Endothelial cell of umbilical vein (primary cell): ENCODE measurements around the gene SLC15A2. TPM values are rescaled to one million over a fixed set of nuclear protein-coding genes. Genes with fewer than 3 reads are reported as not detected.

Source experiments
- BruUV-seq: library from RNA; stranded (reverse); fragments of 400-500 nt; replicated peaks from 2 replicates; lab custom pipeline; 2021; lab: Mats Ljungman, UMichigan
- CTCF ChIA-PET: fragments of 300-600, 350-600 bp; sonication (Branson Sonifier 250); formaldehyde crosslinking; loops from one replicate; lab custom pipeline; 2021; ENCODE audit warnings: antibody characterized with exemption, inconsistent platforms; lab: Charles Lee
- POLR2A ChIA-PET: fragments of 300-600, 350-600 bp; sonication (Branson Sonifier 250); formaldehyde crosslinking; loops from one replicate; lab custom pipeline; 2021; ENCODE audit warnings: antibody characterized with exemption, inconsistent platforms; lab: Charles Lee
- DNase-seq: peaks from one replicate; pipeline ENCODE4 v3.0.0-alpha.2; 2011; ENCODE audit warnings: low read depth, low spot score
- FAIRE-seq: peaks from 2 replicates; lab custom pipeline; 2011; peaks lifted over from hg19 to GRCh38; lab: Jason Lieb, UNC
- H2AFZ ChIP-seq: 2 replicates; pipeline ENCODE4 v1.6.0; 2012; ENCODE audit warnings: low read depth, low read length, control low read depth, inconsistent platforms
- H3K27ac ChIP-seq: 2 replicates; pipeline ENCODE4 v1.5.1; 2011; ENCODE audit warnings: low read depth, mild to moderate bottlenecking, control low read depth, low read length, moderate library complexity; ENCODE audit not compliant: insufficient read depth
- H3K27me3 ChIP-seq, 2 experiments: 2 replicates each; pipeline versions ENCODE4 v1.6.0 to v1.6.1; 2011; ENCODE audit warnings: low read length in 2 of 2, mixed read lengths in 1 of 2; ENCODE audit not compliant: control insufficient read depth in 2 of 2, insufficient read depth in 2 of 2
- H3K36me3 ChIP-seq, 2 experiments: 2 replicates in 1 of 2; 3 replicates in 1 of 2; pipeline ENCODE4 v1.5.1; 2011; ENCODE audit warnings: low read length in 2 of 2, mild to moderate bottlenecking in 1 of 2, moderate library complexity in 1 of 2; ENCODE audit not compliant: control insufficient read depth in 2 of 2, insufficient read depth in 2 of 2; ENCODE audit errors: extremely low read depth in 1 of 2
- H3K4me1 ChIP-seq: 3 replicates; pipeline ENCODE4 v1.5.1; 2011; ENCODE audit warnings: mild to moderate bottlenecking, low read length; ENCODE audit not compliant: control insufficient read depth, insufficient read depth; ENCODE audit errors: extremely low read depth
- H3K4me2 ChIP-seq: 2 replicates; pipeline ENCODE4 v1.6.1; 2011; ENCODE audit warnings: low read length, control low read depth, mixed read lengths; ENCODE audit not compliant: insufficient read depth
- H3K4me3 ChIP-seq, 3 experiments: fragments of 200-600 bp in 1 of 3; sonication (generic), shearing (Covaris generic) in 1 of 3; replicated peaks in 1 of 3; 2 replicates each; pipeline ENCODE4 v1.5.1; 2011 to 2016; ENCODE audit warnings: control low read depth in 3 of 3, low read length in 3 of 3, mild to moderate bottlenecking in 2 of 3, inconsistent platforms in 1 of 3, low read depth in 1 of 3, moderate library complexity in 1 of 3; ENCODE audit not compliant: insufficient read depth in 1 of 3
- H3K79me2 ChIP-seq: 2 replicates; pipeline ENCODE4 v1.6.0; 2012; ENCODE audit warnings: low read length, inconsistent platforms; ENCODE audit not compliant: control insufficient read depth, insufficient read depth
- H3K9ac ChIP-seq: replicated peaks from 2 replicates; pipeline ENCODE3; 2011; ENCODE audit warnings: low read length, control low read depth; ENCODE audit not compliant: insufficient read depth; ENCODE audit errors: extremely low read depth
- H3K9me1 ChIP-seq: replicated peaks from 3 replicates; pipeline ENCODE4 v1.6.0; 2011; ENCODE audit warnings: mild to moderate bottlenecking, low read length; ENCODE audit not compliant: control insufficient read depth, insufficient read depth; ENCODE audit errors: extremely low read depth
- H3K9me3 ChIP-seq: replicated peaks from 2 replicates; pipeline ENCODE4 v1.5.1; 2012; ENCODE audit warnings: low read length, inconsistent platforms; ENCODE audit not compliant: control insufficient read depth, insufficient read depth
- H4K20me1 ChIP-seq: replicated peaks from 2 replicates; pipeline ENCODE3; 2011; ENCODE audit warnings: mild to moderate bottlenecking, low read length; ENCODE audit not compliant: control insufficient read depth, insufficient read depth; ENCODE audit errors: extremely low read depth
- EZH2 ChIP-seq: IDR thresholded peaks from 2 replicates; pipeline ENCODE4 v1.6.1; 2012; ENCODE audit warnings: borderline replicate concordance, low read depth, mild to moderate bottlenecking, moderate library complexity, low read length, inconsistent platforms; ENCODE audit not compliant: severe bottlenecking
- FOS ChIP-seq: IDR thresholded peaks from 2 replicates; pipeline ENCODE4 v1.6.1; 2011; ENCODE audit warnings: mild to moderate bottlenecking, low read length, moderate library complexity, borderline replicate concordance; ENCODE audit not compliant: insufficient read depth
- GATA2 ChIP-seq: IDR thresholded peaks from 2 replicates; pipeline ENCODE4 v1.7.0; 2011; ENCODE audit warnings: low read depth, mild to moderate bottlenecking, moderate library complexity, mixed read lengths, low read length; ENCODE audit not compliant: insufficient read length, insufficient read depth
- JUN ChIP-seq: IDR thresholded peaks from 2 replicates; pipeline ENCODE4 v1.6.1; 2011; ENCODE audit warnings: borderline replicate concordance, low read depth; ENCODE audit not compliant: insufficient read length, insufficient read depth
- MYC ChIP-seq: IDR thresholded peaks from one replicate; pipeline ENCODE4 v1.6.1; 2011; ENCODE audit warnings: mild to moderate bottlenecking, low read depth, low read length
- POLR2A ChIP-seq: IDR thresholded peaks from 2 replicates; pipeline ENCODE4 v1.6.1; 2012; ENCODE audit warnings: low read depth, mild to moderate bottlenecking, control low read depth, low read length
- POLR2AphosphoS5 ChIP-seq: IDR thresholded peaks from 2 replicates; pipeline ENCODE4 v1.6.1; 2012; ENCODE audit warnings: low read depth, mild to moderate bottlenecking, control low read depth, low read length, moderate library complexity; ENCODE audit not compliant: insufficient read depth
- dilution Hi-C: fragments of 300-500 bp; cut with MboI; formaldehyde crosslinking; loops from one replicate; pipeline ENCODE4 v1.15.0; 2019; ENCODE audit warnings: low sequenced_read_pairs; ENCODE audit not compliant: extremely low pct_ligation_motif_present
- intact Hi-C: fragments of 100-400 bp; cut with micrococcal nuclease; formaldehyde crosslinking; loops from one replicate; pipeline ENCODE4 v1.10.0; 2022
- polyA plus RNA-seq, 4 experiments: library from polyadenylated mRNA; depleted of rRNA in 3 of 4; stranded (reverse) in 3 of 4; unstranded in 1 of 4; fragments of >200 nt; gene quantifications; 2 replicates each; pipeline versions ENCODE4 v1.2.1 to v1.2.3, GENCODE V29; 2011 to 2012; ENCODE audit warnings: missing spikeins in 1 of 4
- total RNA-seq: library from RNA; stranded (reverse); gene quantifications from 2 replicates; pipeline ENCODE4 v1.2.3, GENCODE V29; 2021
- TF ChIP-seq, protein P1 (sequence below): IDR thresholded peaks from 2 replicates; pipeline ENCODE4 v1.6.1; 2011; ENCODE audit not compliant: insufficient read depth, insufficient read length
- TF ChIP-seq, protein P2 (sequence below), 2 donors: IDR thresholded peaks; 1 replicate in 1 of 2; 2 replicates in 1 of 2; pipeline ENCODE4 v1.5.1; 2011; ENCODE audit warnings: low read length in 2 of 2, mild to moderate bottlenecking in 2 of 2, moderate library complexity in 2 of 2, control low read depth in 1 of 2, inconsistent platforms in 1 of 2, low read depth in 1 of 2; ENCODE audit not compliant: insufficient read depth in 1 of 2; ENCODE audit errors: extremely low read depth in 1 of 2

Gene SLC15A2
- total and polyA plus RNA-seq, 2 donors (not counting 3 experiments of a cell fraction or from before 2014, with no cell fraction given), result 0.11 to 0.39 TPM

DNA sequence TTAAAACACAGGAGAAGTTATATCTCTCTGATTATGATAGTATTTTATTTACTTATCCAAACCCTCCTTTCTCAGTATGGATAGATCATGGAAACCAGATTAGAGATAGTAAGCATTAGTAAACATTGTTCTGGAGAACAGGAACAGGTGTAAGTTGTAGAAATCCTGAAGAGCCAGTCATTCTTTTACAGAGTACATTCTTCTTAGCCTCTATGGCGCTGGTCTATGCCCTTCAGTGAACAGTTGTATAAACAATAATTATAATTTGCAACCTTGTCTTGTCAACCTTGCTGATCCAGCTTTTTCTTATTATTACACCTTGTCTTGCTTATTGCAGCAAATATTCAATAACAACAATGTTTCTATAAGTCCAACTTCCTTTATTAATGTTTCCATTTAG, 47.4 kb downstream of the SLC15A2 start:
- no peaks in the 10 kb centered on the region for H3K36me3 ChIP-seq
- no peaks in the 10 kb centered on the region for H3K79me2 ChIP-seq
- no peaks in the 10 kb centered on the region for H3K9me1 ChIP-seq
- H4K20me1 ChIP-seq, result no peaks in the 10 kb centered on the region
- ChIA-PET CTCF (no interaction called here), POLR2A (no interaction called here)
- dilution Hi-C loops (no loop called here), intact Hi-C loops (no loop called here)
- TF ChIP-seq POLR2AphosphoS5, result no peak
- no peak for TF ChIP-seq FOS
- TF ChIP-seq JUN, result no peak
- TF ChIP-seq GATA2, result no peak
- TF ChIP-seq, protein P1, sequence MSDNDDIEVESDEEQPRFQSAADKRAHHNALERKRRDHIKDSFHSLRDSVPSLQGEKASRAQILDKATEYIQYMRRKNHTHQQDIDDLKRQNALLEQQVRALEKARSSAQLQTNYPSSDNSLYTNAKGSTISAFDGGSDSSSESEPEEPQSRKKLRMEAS, result no peak
- TF ChIP-seq, protein P2, sequence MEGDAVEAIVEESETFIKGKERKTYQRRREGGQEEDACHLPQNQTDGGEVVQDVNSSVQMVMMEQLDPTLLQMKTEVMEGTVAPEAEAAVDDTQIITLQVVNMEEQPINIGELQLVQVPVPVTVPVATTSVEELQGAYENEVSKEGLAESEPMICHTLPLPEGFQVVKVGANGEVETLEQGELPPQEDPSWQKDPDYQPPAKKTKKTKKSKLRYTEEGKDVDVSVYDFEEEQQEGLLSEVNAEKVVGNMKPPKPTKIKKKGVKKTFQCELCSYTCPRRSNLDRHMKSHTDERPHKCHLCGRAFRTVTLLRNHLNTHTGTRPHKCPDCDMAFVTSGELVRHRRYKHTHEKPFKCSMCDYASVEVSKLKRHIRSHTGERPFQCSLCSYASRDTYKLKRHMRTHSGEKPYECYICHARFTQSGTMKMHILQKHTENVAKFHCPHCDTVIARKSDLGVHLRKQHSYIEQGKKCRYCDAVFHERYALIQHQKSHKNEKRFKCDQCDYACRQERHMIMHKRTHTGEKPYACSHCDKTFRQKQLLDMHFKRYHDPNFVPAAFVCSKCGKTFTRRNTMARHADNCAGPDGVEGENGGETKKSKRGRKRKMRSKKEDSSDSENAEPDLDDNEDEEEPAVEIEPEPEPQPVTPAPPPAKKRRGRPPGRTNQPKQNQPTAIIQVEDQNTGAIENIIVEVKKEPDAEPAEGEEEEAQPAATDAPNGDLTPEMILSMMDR (IDR thresholded peaks at IDR 0.05; ENCODE audit: extremely low read depth in 1 of 2, insufficient read depth in 1 of 2, low read depth in 1 of 2, low read length in 2 of 2), result no peak
- TF ChIP-seq POLR2A, result no peak
- no peak for TF ChIP-seq EZH2
- no peak for TF ChIP-seq MYC
- FAIRE-seq (no peak), DNase-seq (no peak)
- H3K4me1 ChIP-seq, result no peaks in the 10 kb centered on the region
- H3K27me3 ChIP-seq, result no peaks in the 10 kb centered on the region
- no peak overlapping the region for H3K4me2 ChIP-seq
- H2AFZ ChIP-seq, result no peak overlapping the region
- H3K4me3 ChIP-seq, result no peak overlapping the region
- H3K27ac ChIP-seq, result no peak overlapping the region
- BruUV-seq, result no TSS peak
- no peaks in the 10 kb centered on the region for H3K9me3 ChIP-seq
- H3K9ac ChIP-seq, result no peak overlapping the region
